Measurements from ENCODE around the gene PGLYRP2.

The PGLYRP2 gene

GRCh38 chr19:15479391-15480345 is at the start of gene PGLYRP2:
PGLYRP2 (minus strand) TSS chr19:15479501; CDS start chr19:15479371, 130 bp downstream.
- TF ChIP-seq CTCF (IDR thresholded peaks at IDR 0.05; ENCODE audit: insufficient read depth, low read depth, low read length, missing control alignments), result no peak
- no peak within 1 kb of the TSS for H3K4me3 ChIP-seq (ENCODE audit: low read depth, low read length)
- DNase-seq (ENCODE audit: low read depth), result no peak

- H3K4me3 ChIP-seq (ENCODE audit: low read depth, low read length), result no peak overlapping the region
- no peak for TF ChIP-seq CTCF (IDR thresholded peaks at IDR 0.05; ENCODE audit: insufficient read depth, low read depth, low read length, missing control alignments)
- DNase-seq (ENCODE audit: low read depth), result no peak
Measured at GRCh38 chr19:15527705-15528104, 48.4 kb upstream of the PGLYRP2 start.

- no peak for DNase-seq (ENCODE audit: low read depth)
- H3K4me3 ChIP-seq (ENCODE audit: low read depth, low read length), result no peak overlapping the region
- no peak for TF ChIP-seq CTCF (IDR thresholded peaks at IDR 0.05; ENCODE audit: insufficient read depth, low read depth, low read length, missing control alignments)
Measured at GRCh38 chr19:15526408-15526807, 47.1 kb upstream of the PGLYRP2 start.

- no peak for TF ChIP-seq CTCF (IDR thresholded peaks at IDR 0.05; ENCODE audit: insufficient read depth, low read depth, low read length, missing control alignments)
- no peak for DNase-seq (ENCODE audit: low read depth)
Measured at GRCh38 chr19:15525291-15525690, 46.0 kb upstream of the PGLYRP2 start.

GRCh38 chr19:15524781-15525180 is 45.5 kb upstream of the PGLYRP2 start:
- H3K4me3 ChIP-seq (ENCODE audit: low read depth, low read length), result no peak overlapping the region
- no peak for DNase-seq (ENCODE audit: low read depth)
- no peak for TF ChIP-seq CTCF (IDR thresholded peaks at IDR 0.05; ENCODE audit: insufficient read depth, low read depth, low read length, missing control alignments)

More at GRCh38 chr19:15525291-15525690, 46.0 kb upstream of the PGLYRP2 start:
- H3K4me3 ChIP-seq (ENCODE audit: low read depth, low read length), result no peak overlapping the region

GRCh38 chr19:15519433-15519976 is 40.2 kb upstream of the PGLYRP2 start:
- no peak for DNase-seq (ENCODE audit: low read depth)
- H3K4me3 ChIP-seq (ENCODE audit: low read depth, low read length), result no peak overlapping the region
- TF ChIP-seq CTCF (IDR thresholded peaks at IDR 0.05; ENCODE audit: insufficient read depth, low read depth, low read length, missing control alignments), result no peak

Data from GM12865 (cell line).